ENCODE measurements around the gene TPRG1.
A peak's percentile ranks its signal among the peaks of the same experiment; 100 is the strongest.

Gene TPRG1

DNA sequence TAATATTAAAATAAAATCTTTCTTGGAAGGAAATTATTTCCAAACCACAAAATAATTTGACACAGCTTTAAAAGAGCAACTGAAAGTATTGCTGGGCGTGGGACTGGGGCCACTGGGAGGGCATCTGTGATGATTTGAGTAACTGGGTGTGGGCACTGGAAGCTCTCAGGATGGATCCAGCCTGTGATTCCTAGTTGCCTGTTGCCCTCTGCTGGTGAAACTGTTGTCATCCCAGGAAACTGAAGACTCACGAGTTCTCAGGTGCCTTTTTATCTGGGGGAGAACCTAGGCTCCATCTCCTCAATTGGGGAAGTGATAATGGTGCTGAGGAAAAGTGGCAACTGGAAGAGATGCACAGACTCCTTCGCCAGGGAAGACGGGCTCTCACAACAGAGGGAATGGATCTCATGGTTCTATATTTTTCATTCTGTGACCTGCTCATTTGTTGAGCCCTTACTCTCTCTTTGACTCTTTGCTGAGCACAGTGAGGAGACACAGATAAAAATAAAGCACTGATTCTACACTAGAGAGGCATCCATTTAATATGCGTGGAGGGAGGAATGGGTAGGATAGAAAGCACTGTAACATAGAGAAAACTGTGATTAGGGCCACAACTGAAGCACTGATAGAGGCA, 61.6 kb downstream of the TPRG1 start:
- Histone ChIP-seq H3K4me3 (ENCODE audit: insufficient read depth in 1 of 2, low read depth in 1 of 2, low read length in 2 of 2) (peak overlapping the region in 1 of 2 experiments; percentile 26), H3K79me1 (replicated peaks; ENCODE audit: low read length, poor library complexity, severe bottlenecking) (no peaks in the 10 kb centered on the region), H2BK15ac (ENCODE audit: low read depth, poor library complexity, severe bottlenecking) (no peak overlapping the region), H3K23ac (ENCODE audit: low read length in 2 of 2) (no peak overlapping the region), H3K4ac (ENCODE audit: low read depth in 1 of 2, low read length in 2 of 2) (no peak overlapping the region), H2BK5ac (ENCODE audit: low read depth, low read length, poor library complexity, severe bottlenecking) (no peak overlapping the region), H3K14ac (ENCODE audit: low read length in 2 of 2) (no peak overlapping the region), H2BK12ac (ENCODE audit: low read length in 2 of 2) (no peak overlapping the region), H3K27ac (ENCODE audit: low read length, poor library complexity, severe bottlenecking) (no peak overlapping the region), H4K8ac (ENCODE audit: low read length) (no peak overlapping the region), H2AK5ac (ENCODE audit: low read length, severe bottlenecking) (no peak overlapping the region), H3K27me3 (ENCODE audit: control insufficient read depth in 1 of 2, insufficient read depth in 1 of 2, low read length in 2 of 2) (no peaks in the 10 kb centered on the region), H3K9me3 (ENCODE audit: control insufficient read depth, low read length) (no peaks in the 10 kb centered on the region), H4K91ac (ENCODE audit: low read length) (no peak overlapping the region), H3K4me1 (ENCODE audit: control insufficient read depth, insufficient read depth, low read depth, low read length) (peaks cover 2% of the 10 kb centered on the region), H3K18ac (ENCODE audit: low read depth in 1 of 2, low read length in 2 of 2) (no peak overlapping the region), H3K4me2 (ENCODE audit: low read length, poor library complexity, severe bottlenecking) (no peak overlapping the region), H3K9ac (ENCODE audit: low read length) (peak overlapping the region; percentile 50), H2BK120ac (ENCODE audit: low read depth, low read length) (no peak overlapping the region), H2AFZ (ENCODE audit: low read depth, low read length) (no peak overlapping the region), H3K36me3 (ENCODE audit: control insufficient read depth in 1 of 2, insufficient read depth in 2 of 2, low read depth in 1 of 2, low read length in 2 of 2) (no peaks in the 10 kb centered on the region)
- peak; percentile 70 for DNase-seq
- 38% methylated on average over 5 of the region's 5 CpGs for WGBS

DNA sequence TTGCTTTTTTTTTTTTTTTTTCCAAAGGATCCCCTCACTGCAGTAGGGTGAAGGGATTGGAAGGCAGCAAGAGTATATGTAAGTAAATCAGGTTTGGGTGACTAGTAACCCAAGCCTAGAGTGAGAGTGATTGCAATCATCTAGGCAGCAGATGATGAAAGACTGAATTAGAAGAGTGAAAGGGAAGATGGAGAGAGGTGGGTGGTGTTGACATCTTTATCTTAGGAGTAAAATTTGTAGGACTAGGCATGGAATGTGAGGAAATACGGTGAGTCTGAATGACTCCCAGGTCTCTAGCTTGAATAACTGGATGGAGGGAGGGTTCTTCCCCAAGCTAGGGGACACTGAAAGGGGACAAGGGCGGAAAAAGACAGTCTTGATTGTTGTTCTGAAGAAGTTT, 63.4 kb downstream of the TPRG1 start:
- H3K9me3 ChIP-seq (ENCODE audit: control insufficient read depth, low read length): no peaks in the 10 kb centered on the region
- peaks cover 2% of the 10 kb centered on the region for H3K4me1 ChIP-seq (ENCODE audit: control insufficient read depth, insufficient read depth, low read depth, low read length)
- H3K18ac ChIP-seq (ENCODE audit: low read depth in 1 of 2, low read length in 2 of 2): no peak overlapping the region
- no peak overlapping the region for H2BK12ac ChIP-seq (ENCODE audit: low read length in 2 of 2)
- no peaks in the 10 kb centered on the region for H3K36me3 ChIP-seq (ENCODE audit: control insufficient read depth in 1 of 2, insufficient read depth in 2 of 2, low read depth in 1 of 2, low read length in 2 of 2)
- H4K8ac ChIP-seq (ENCODE audit: low read length): no peak overlapping the region
- no peak overlapping the region for H3K4me3 ChIP-seq (ENCODE audit: insufficient read depth in 1 of 2, low read depth in 1 of 2, low read length in 2 of 2)
- H3K4ac ChIP-seq (ENCODE audit: low read depth in 1 of 2, low read length in 2 of 2): no peak overlapping the region
- no peaks in the 10 kb centered on the region for H3K79me1 ChIP-seq (replicated peaks; ENCODE audit: low read length, poor library complexity, severe bottlenecking)
- WGBS: 71% methylated on average over 2 of the region's 2 CpGs
- H2BK120ac ChIP-seq (ENCODE audit: low read depth, low read length): no peak overlapping the region
- H3K27ac ChIP-seq (ENCODE audit: low read length, poor library complexity, severe bottlenecking): no peak overlapping the region
- H2BK15ac ChIP-seq (ENCODE audit: low read depth, poor library complexity, severe bottlenecking): no peak overlapping the region
- no peak overlapping the region for H3K4me2 ChIP-seq (ENCODE audit: low read length, poor library complexity, severe bottlenecking)
- H2BK5ac ChIP-seq (ENCODE audit: low read depth, low read length, poor library complexity, severe bottlenecking): no peak overlapping the region
- DNase-seq: no peak
- H3K9ac ChIP-seq (ENCODE audit: low read length): no peak overlapping the region
- H3K27me3 ChIP-seq (ENCODE audit: control insufficient read depth in 1 of 2, insufficient read depth in 1 of 2, low read length in 2 of 2): no peaks in the 10 kb centered on the region
- H3K23ac ChIP-seq (ENCODE audit: low read length in 2 of 2): no peak overlapping the region
- no peak overlapping the region for H2AK5ac ChIP-seq (ENCODE audit: low read length, severe bottlenecking)
- H4K91ac ChIP-seq (ENCODE audit: low read length): no peak overlapping the region
- no peak overlapping the region for H2AFZ ChIP-seq (ENCODE audit: low read depth, low read length)
- H3K14ac ChIP-seq (ENCODE audit: low read length in 2 of 2): no peak overlapping the region

DNA sequence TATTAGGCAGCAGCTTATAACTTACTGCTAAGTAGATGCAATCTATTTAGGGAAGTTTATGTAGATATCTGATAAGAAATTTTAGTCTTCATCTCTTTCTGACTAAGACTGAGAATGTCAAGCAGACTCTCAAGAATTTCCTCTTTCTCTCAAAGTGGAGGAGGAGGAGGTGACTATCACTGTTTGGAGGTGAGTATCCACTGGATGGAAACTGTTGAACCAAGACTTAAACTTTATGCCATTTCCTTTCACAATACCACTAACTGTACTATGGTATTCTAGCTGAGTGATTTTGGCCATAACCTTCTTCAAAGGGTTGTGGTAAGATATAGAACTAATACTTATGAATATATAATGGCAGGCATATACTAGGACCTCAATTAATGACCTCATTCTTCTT, 64.6 kb downstream of the TPRG1 start:
- Histone ChIP-seq H3K14ac (ENCODE audit: low read length in 2 of 2) (no peak overlapping the region), H3K79me1 (replicated peaks; ENCODE audit: low read length, poor library complexity, severe bottlenecking) (no peaks in the 10 kb centered on the region), H3K4me1 (ENCODE audit: control insufficient read depth, insufficient read depth, low read depth, low read length) (peaks cover 2% of the 10 kb centered on the region), H3K4me2 (ENCODE audit: low read length, poor library complexity, severe bottlenecking) (no peak overlapping the region), H3K18ac (ENCODE audit: low read depth in 1 of 2, low read length in 2 of 2) (no peak overlapping the region), H2AFZ (ENCODE audit: low read depth, low read length) (no peak overlapping the region), H3K27me3 (ENCODE audit: control insufficient read depth in 1 of 2, insufficient read depth in 1 of 2, low read length in 2 of 2) (no peaks in the 10 kb centered on the region), H3K27ac (ENCODE audit: low read length, poor library complexity, severe bottlenecking) (no peak overlapping the region), H4K91ac (ENCODE audit: low read length) (no peak overlapping the region), H2BK12ac (ENCODE audit: low read length in 2 of 2) (no peak overlapping the region), H2BK120ac (ENCODE audit: low read depth, low read length) (no peak overlapping the region), H3K9me3 (ENCODE audit: control insufficient read depth, low read length) (no peaks in the 10 kb centered on the region), H3K4me3 (ENCODE audit: insufficient read depth in 1 of 2, low read depth in 1 of 2, low read length in 2 of 2) (no peak overlapping the region), H3K23ac (ENCODE audit: low read length in 2 of 2) (no peak overlapping the region), H3K4ac (ENCODE audit: low read depth in 1 of 2, low read length in 2 of 2) (no peak overlapping the region), H3K36me3 (ENCODE audit: control insufficient read depth in 1 of 2, insufficient read depth in 2 of 2, low read depth in 1 of 2, low read length in 2 of 2) (no peaks in the 10 kb centered on the region), H2AK5ac (ENCODE audit: low read length, severe bottlenecking) (no peak overlapping the region), H2BK15ac (ENCODE audit: low read depth, poor library complexity, severe bottlenecking) (no peak overlapping the region), H4K8ac (ENCODE audit: low read length) (no peak overlapping the region), H3K9ac (ENCODE audit: low read length) (no peak overlapping the region), H2BK5ac (ENCODE audit: low read depth, low read length, poor library complexity, severe bottlenecking) (no peak overlapping the region)
- DNase-seq: no peak

DNA sequence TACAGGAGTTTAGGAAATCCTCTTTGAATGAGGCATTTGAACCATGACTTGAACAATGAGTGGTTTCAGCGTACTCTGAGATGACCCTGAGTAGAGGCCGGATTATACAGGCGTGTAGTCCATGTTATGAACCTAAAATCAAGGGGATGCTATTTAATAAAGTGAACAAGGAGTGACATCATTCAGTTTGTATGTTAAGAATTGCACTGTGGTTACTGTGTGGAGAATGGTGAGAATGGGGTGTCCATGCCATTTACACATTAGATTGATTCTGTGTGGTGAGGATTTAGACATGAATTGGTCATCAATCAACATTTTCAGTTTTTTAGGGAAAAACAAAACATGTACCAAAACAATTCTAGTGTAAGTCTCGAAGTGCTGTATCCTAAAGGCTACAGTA, 65.8 kb downstream of the TPRG1 start:
- Histone ChIP-seq H3K79me1 (replicated peaks; ENCODE audit: low read length, poor library complexity, severe bottlenecking) (no peaks in the 10 kb centered on the region), H3K23ac (ENCODE audit: low read length in 2 of 2) (no peak overlapping the region), H2BK120ac (ENCODE audit: low read depth, low read length) (no peak overlapping the region), H2BK12ac (ENCODE audit: low read length in 2 of 2) (no peak overlapping the region), H3K4me2 (ENCODE audit: low read length, poor library complexity, severe bottlenecking) (no peak overlapping the region), H4K91ac (ENCODE audit: low read length) (no peak overlapping the region), H2BK5ac (ENCODE audit: low read depth, low read length, poor library complexity, severe bottlenecking) (no peak overlapping the region), H3K14ac (ENCODE audit: low read length in 2 of 2) (no peak overlapping the region), H2AFZ (ENCODE audit: low read depth, low read length) (no peak overlapping the region), H3K4ac (ENCODE audit: low read depth in 1 of 2, low read length in 2 of 2) (no peak overlapping the region), H3K27me3 (ENCODE audit: control insufficient read depth in 1 of 2, insufficient read depth in 1 of 2, low read length in 2 of 2) (no peaks in the 10 kb centered on the region), H3K4me3 (ENCODE audit: insufficient read depth in 1 of 2, low read depth in 1 of 2, low read length in 2 of 2) (no peak overlapping the region), H3K4me1 (ENCODE audit: control insufficient read depth, insufficient read depth, low read depth, low read length) (peaks cover 2% of the 10 kb centered on the region), H2BK15ac (ENCODE audit: low read depth, poor library complexity, severe bottlenecking) (no peak overlapping the region), H4K8ac (ENCODE audit: low read length) (no peak overlapping the region), H3K27ac (ENCODE audit: low read length, poor library complexity, severe bottlenecking) (no peak overlapping the region), H3K9ac (ENCODE audit: low read length) (no peak overlapping the region), H3K18ac (ENCODE audit: low read depth in 1 of 2, low read length in 2 of 2) (no peak overlapping the region), H3K9me3 (ENCODE audit: control insufficient read depth, low read length) (no peaks in the 10 kb centered on the region), H3K36me3 (ENCODE audit: control insufficient read depth in 1 of 2, insufficient read depth in 2 of 2, low read depth in 1 of 2, low read length in 2 of 2) (no peaks in the 10 kb centered on the region), H2AK5ac (ENCODE audit: low read length, severe bottlenecking) (no peak overlapping the region)
- no peak for DNase-seq
- WGBS: 82% methylated on average over 4 of the region's 4 CpGs

Measured in mesenchymal stem cell (in vitro differentiated cells and primary cell).